CD8-positive, alpha-beta memory T cell (primary cell): ENCODE results near the gene WBP2NL. TPM values are rescaled to one million over a fixed set of nuclear protein-coding genes. Genes with fewer than 3 reads are reported as not detected.
"Not testable (repeated sequence)": the region's sequence is repeated elsewhere in the genome, so short reads cannot be mapped to it uniquely, and the experiment has no call there.

Source experiments
- CTCF ChIA-PET: fragments of 350-600 bp; sonication (Branson Sonifier 250); formaldehyde crosslinking; loops from one replicate; lab custom pipeline; 2021; ENCODE audit warnings: antibody characterized with exemption; lab: Charles Lee
- POLR2A ChIA-PET: fragments of 350-600 bp; sonication (Branson Sonifier 250); formaldehyde crosslinking; loops from one replicate; lab custom pipeline; 2021; ENCODE audit warnings: antibody characterized with exemption; lab: Charles Lee
- DNase-seq, 5 donors: peaks; one replicate each; pipeline versions ENCODE4 v3.0.0 to v3.0.0-alpha.2; 2020 to 2022; ENCODE audit warnings: mixed read lengths in 1 of 5
- H3K27ac ChIP-seq: one replicate; pipeline ENCODE4 v1.7.0; 2013; ENCODE audit warnings: low read depth, mild to moderate bottlenecking, low read length, moderate library complexity
- H3K27me3 ChIP-seq: 2 replicates; pipeline ENCODE4 v1.7.0; 2013; ENCODE audit warnings: low read length, mild to moderate bottlenecking; ENCODE audit not compliant: insufficient read depth, poor library complexity, severe bottlenecking
- H3K36me3 ChIP-seq: 2 replicates; pipeline ENCODE4 v1.7.0; 2013; ENCODE audit warnings: mild to moderate bottlenecking, low read length, moderate library complexity; ENCODE audit not compliant: insufficient read depth
- H3K4me1 ChIP-seq: 2 replicates; pipeline ENCODE4 v1.7.0; 2013; ENCODE audit warnings: mild to moderate bottlenecking, low read length, moderate library complexity; ENCODE audit not compliant: insufficient read depth
- H3K4me3 ChIP-seq: 2 replicates; pipeline ENCODE4 v1.7.0; 2013; ENCODE audit warnings: mild to moderate bottlenecking, low read length
- H3K9me3 ChIP-seq: 2 replicates; pipeline ENCODE4 v1.7.0; 2013; ENCODE audit warnings: mild to moderate bottlenecking, low read length
- H3K27ac Mint-ChIP-seq, 8 donors: one replicate each; pipeline ENCODE4 v1.8.0; 2020 to 2021; ENCODE audit warnings: mixed read lengths in 8 of 8, mild to moderate bottlenecking in 6 of 8, inconsistent platforms in 3 of 8, moderate library complexity in 3 of 8
- H3K27me3 Mint-ChIP-seq, 2 donors: one replicate each; pipeline ENCODE4 v1.8.0; 2020 to 2021; ENCODE audit warnings: mixed read lengths in 2 of 2, mild to moderate bottlenecking in 1 of 2, moderate library complexity in 1 of 2
- H3K36me3 Mint-ChIP-seq, 3 donors: one replicate each; pipeline ENCODE4 v1.8.0; 2020 to 2021; ENCODE audit warnings: mixed read lengths in 3 of 3, inconsistent platforms in 1 of 3, mild to moderate bottlenecking in 1 of 3
- H3K4me1 Mint-ChIP-seq, 3 donors: one replicate each; pipeline ENCODE4 v1.8.0; 2020 to 2021; ENCODE audit warnings: mixed read lengths in 3 of 3, inconsistent platforms in 1 of 3, mild to moderate bottlenecking in 1 of 3
- H3K4me3 Mint-ChIP-seq, 7 donors: one replicate each; pipeline ENCODE4 v1.8.0; 2020 to 2021; ENCODE audit warnings: mixed read lengths in 7 of 7, mild to moderate bottlenecking in 6 of 7, moderate library complexity in 4 of 7, inconsistent platforms in 2 of 7
- H3K9me3 Mint-ChIP-seq, 5 donors: one replicate each; pipeline ENCODE4 v1.8.0; 2020 to 2022; ENCODE audit warnings: mixed read lengths in 5 of 5, mild to moderate bottlenecking in 3 of 5, moderate library complexity in 2 of 5, inconsistent platforms in 1 of 5
- polyA plus RNA-seq: library from polyadenylated mRNA; unstranded; fragments of 300-500 nt; fragmentation: Illumina TruSeq; gene quantifications from one replicate; pipeline ENCODE4 v1.2.3, GENCODE V29; 2021
- total RNA-seq, 2 experiments: library from RNA; stranded (reverse); gene quantifications; one replicate each; pipeline ENCODE4 v1.2.3, GENCODE V29; 2021

Gene WBP2NL, protein sequence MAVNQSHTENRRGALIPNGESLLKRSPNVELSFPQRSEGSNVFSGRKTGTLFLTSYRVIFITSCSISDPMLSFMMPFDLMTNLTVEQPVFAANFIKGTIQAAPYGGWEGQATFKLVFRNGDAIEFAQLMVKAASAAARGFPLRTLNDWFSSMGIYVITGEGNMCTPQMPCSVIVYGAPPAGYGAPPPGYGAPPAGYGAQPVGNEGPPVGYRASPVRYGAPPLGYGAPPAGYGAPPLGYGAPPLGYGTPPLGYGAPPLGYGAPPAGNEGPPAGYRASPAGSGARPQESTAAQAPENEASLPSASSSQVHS
- total RNA-seq = under 1 TPM; 0.66 to 0.82 TPM
- 0.70 TPM for polyA plus RNA-seq

DNA sequence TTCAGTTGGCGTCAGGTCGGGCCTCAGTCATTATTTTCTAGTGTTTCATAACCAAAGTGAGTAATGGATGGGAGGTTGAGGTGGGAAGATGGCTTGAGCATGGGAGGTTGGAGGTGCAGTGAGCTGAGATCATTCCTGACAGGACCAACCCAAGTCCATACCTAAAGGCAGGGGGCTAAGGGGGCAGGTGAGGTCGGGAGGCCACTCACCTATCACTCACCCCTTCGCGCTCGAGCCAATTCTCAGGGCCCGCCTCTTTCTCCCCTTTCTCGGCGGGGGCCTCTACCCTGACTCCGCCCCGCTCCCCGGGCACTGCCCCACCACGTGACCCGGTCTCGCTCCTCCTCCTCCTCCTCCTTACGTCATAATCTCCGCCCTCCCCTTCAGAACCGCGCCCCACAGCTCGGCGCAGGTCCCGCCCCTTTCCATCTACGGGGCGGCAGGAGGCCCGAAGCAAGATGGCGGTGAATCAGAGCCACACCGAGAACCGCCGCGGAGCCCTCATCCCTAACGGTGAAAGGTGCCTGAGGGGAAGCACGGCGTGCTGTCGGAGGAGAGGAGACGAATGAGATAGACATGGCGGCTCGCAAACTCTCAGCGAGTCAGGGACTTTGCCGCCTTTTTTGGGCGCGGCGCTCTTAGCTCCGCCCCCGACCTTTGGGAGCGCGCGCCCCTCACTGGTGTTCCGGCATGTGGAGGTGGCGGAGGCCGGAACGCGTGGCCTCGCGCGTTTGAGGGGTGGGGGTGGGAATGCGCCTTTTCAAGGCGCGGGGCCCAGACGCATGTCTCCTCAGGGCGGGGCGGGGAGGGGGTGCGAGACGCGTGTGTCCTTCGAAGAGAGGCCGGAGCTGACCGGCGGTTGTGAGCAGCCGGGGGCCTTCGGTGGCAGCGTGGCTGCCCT lies at the start of gene WBP2NL:
WBP2NL (plus strand) TSS at position 428 of the 901 bp plus-strand sequence; CDS start at position 459, 31 bp downstream.
- peak; percentile 82 to 92 (median 89) for DNase-seq
- ChIA-PET CTCF (interaction anchor here (1.5 kb wide), 1 partner anchor 93 kb away, joined by 4 read pairs; no protein-coding TSS in a partner anchor), POLR2A (interaction anchor here (0.6 to 1.2 kb wide), 6 partner anchors 52 to 1152 kb away, joined by 3 to 11 read pairs (median 4); partner anchors contain the start of genes CCDC134, CENPM, NDUFA6 and SMDT1)
- no peaks in the 10 kb centered on the region for H3K36me3 ChIP-seq
- H3K4me3 ChIP-seq = peak within 1 kb of the TSS; percentile 71
- Mint-ChIP-seq H3K27ac (peak within 1 kb of the TSS; percentile 43 to 99 (median 98)), H3K4me1 (peaks cover 17 to 21% (median 20%) of the 10 kb centered on the region in 3 donors), H3K36me3 (peaks cover 2 to 6% (median 4%) of the 10 kb centered on the region in 3 donors), H3K4me3 (peak within 1 kb of the TSS; percentile 83 to 99 (median 97)), H3K9me3 (peaks cover 0 to 8% (median 3%) of the 10 kb centered on the region in 5 donors), H3K27me3 (peaks cover 0 to 2% of the 10 kb centered on the region in 2 donors)
- H3K27me3 ChIP-seq = no peaks in the 10 kb centered on the region
- peak within 1 kb of the TSS; percentile 21 for H3K27ac ChIP-seq
- H3K4me1 ChIP-seq = peaks cover 19% of the 10 kb centered on the region
- no peaks in the 10 kb centered on the region for H3K9me3 ChIP-seq

DNA sequence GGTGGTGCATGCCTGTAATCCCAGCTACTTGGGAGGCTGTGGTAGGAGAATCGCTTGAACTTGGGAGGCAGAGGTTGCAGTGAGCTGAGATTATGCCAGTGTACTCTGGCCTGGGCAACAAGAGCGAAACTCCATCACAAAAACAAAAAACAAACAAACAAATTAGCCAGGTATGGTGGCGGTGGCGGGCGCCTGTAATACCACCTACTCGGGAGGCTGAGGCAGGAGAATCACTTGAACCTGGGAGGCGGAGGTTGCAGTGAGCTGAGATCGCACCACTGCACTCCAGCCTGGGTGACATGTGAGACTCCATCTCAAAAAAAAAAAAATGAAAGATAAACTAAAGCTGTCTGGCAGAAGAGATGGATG lies 49.7 kb upstream of the WBP2NL start:
- POLR2A ChIA-PET, H3K27me3 Mint-ChIP-seq, H3K36me3 Mint-ChIP-seq, H3K27me3 ChIP-seq, H3K9me3 Mint-ChIP-seq, H3K27ac ChIP-seq, H3K9me3 ChIP-seq, DNase-seq, H3K36me3 ChIP-seq, H3K27ac Mint-ChIP-seq, H3K4me3 ChIP-seq: not testable (repeated sequence)
- H3K4me1 ChIP-seq = peaks cover 18% of the 10 kb centered on the region
- H3K4me3 Mint-ChIP-seq = peak overlapping the region in 1 of 7 donors; percentile 19
- H3K4me1 Mint-ChIP-seq = peaks cover 8 to 16% (median 10%) of the 10 kb centered on the region in 3 donors
- CTCF ChIA-PET = interaction anchor here (1.6 to 2.9 kb wide), 2 partner anchors 8 to 203 kb away, joined by 5 to 10 read pairs; no protein-coding TSS in a partner anchor

- Histone ChIP-seq H3K4me1 (peaks cover 18% of the 10 kb centered on the region), H3K4me3 (no peak overlapping the region), H3K9me3 (no peaks in the 10 kb centered on the region), H3K27me3 (no peaks in the 10 kb centered on the region), H3K36me3 (no peaks in the 10 kb centered on the region), H3K27ac (no peak overlapping the region)
- CTCF ChIA-PET = interaction anchor here (0.7 to 2.9 kb wide), 4 partner anchors 9 to 647 kb away, joined by 3 to 10 read pairs (median 4); no protein-coding TSS in a partner anchor
- no peak overlapping the region for H3K27ac Mint-ChIP-seq
- H3K4me1 Mint-ChIP-seq = peaks cover 8 to 16% (median 10%) of the 10 kb centered on the region in 3 donors
- H3K36me3 Mint-ChIP-seq = peaks cover 0 to 2% (median 0%) of the 10 kb centered on the region in 3 donors
- peak overlapping the region in 1 of 7 donors; percentile 19 for H3K4me3 Mint-ChIP-seq
- POLR2A ChIA-PET = no interaction called here
- H3K27me3 Mint-ChIP-seq = no peaks in the 10 kb centered on the region
- no peak for DNase-seq
- no peaks in the 10 kb centered on the region for H3K9me3 Mint-ChIP-seq
Measured at GRCh38 chr22:41949297-41949965, 49.2 kb upstream of the WBP2NL start.

- no peaks in the 10 kb centered on the region for H3K36me3 Mint-ChIP-seq
- no peaks in the 10 kb centered on the region for H3K36me3 ChIP-seq
- no peak within 1 kb of the TSS for H3K4me3 ChIP-seq
- no peak for DNase-seq
- H3K9me3 ChIP-seq = no peaks in the 10 kb centered on the region
- H3K4me1 ChIP-seq = peaks cover 8% of the 10 kb centered on the region
- CTCF ChIA-PET = interaction anchor here (0.8 kb wide), 2 partner anchors 11 to 89 kb away, joined by 3 read pairs; no protein-coding TSS in a partner anchor
- peaks cover 0 to 3% (median 2%) of the 10 kb centered on the region in 3 donors for H3K4me1 Mint-ChIP-seq
- peak within 1 kb of the TSS in 1 of 8 donors; percentile 54 for H3K27ac Mint-ChIP-seq
- H3K27me3 Mint-ChIP-seq = no peaks in the 10 kb centered on the region
- H3K4me3 Mint-ChIP-seq = no peak within 1 kb of the TSS
- no peaks in the 10 kb centered on the region for H3K9me3 Mint-ChIP-seq
- POLR2A ChIA-PET = interaction anchor here (1.3 kb wide), 1 partner anchor 11 kb away, joined by 3 read pairs; no protein-coding TSS in a partner anchor
- H3K27me3 ChIP-seq = no peaks in the 10 kb centered on the region
- no peak within 1 kb of the TSS for H3K27ac ChIP-seq
Measured at GRCh38 chr22:41951898-41952474, 46.6 kb upstream of the WBP2NL start, which contains the start of gene SMIM45. Gene SMIM45 (plus strand): TSS chr22:41952150.

GRCh38 chr22:41952713-41953112 lies 45.9 kb upstream of the WBP2NL start:
- Histone ChIP-seq H3K4me3 (no peak overlapping the region), H3K36me3 (no peaks in the 10 kb centered on the region), H3K27ac (no peak overlapping the region), H3K27me3 (no peaks in the 10 kb centered on the region), H3K4me1 (peaks cover under 1% of the 10 kb centered on the region), H3K9me3 (no peaks in the 10 kb centered on the region)
- Mint-ChIP-seq H3K9me3 (no peaks in the 10 kb centered on the region), H3K4me3 (no peak overlapping the region), H3K36me3 (no peaks in the 10 kb centered on the region), H3K27ac (no peak overlapping the region), H3K4me1 (peaks cover 4 to 5% (median 4%) of the 10 kb centered on the region in 3 donors), H3K27me3 (no peaks in the 10 kb centered on the region)
- no peak for DNase-seq
- CTCF ChIA-PET = no interaction called here
- POLR2A ChIA-PET = interaction anchor here (1.3 kb wide), 1 partner anchor 12 kb away, joined by 3 read pairs; no protein-coding TSS in a partner anchor

DNA sequence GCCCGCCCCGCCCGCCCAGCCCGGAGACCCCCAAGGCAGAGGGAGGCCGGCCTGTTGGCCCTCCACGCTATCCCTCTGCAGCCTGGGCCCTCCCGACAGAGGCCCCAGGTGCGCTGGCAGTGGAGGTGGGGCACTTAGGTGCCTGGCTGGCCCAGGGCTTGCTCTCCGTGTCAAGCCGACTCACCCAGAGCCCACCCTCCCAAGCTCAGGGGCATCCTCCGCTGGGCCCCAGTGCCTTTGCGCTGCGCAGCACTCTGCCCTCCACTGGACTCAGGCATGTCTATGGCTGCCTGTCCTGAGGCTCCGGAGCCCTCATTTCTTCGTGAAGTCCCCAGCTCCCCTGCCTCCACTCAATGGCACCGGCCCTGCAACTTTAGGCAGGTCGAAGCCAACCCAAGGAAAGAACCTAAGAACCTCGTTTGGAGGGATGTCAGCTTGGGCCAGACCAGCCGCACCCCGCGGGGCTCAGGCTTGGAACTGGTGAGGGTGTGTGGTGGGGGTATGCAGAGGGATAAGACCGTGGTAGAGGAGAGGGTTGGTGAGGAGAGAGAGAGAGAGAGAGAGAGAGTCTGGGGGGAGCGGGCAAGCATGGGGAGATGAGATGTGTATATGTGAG lies 40.5 kb upstream of the WBP2NL start:
- DNase-seq = no peak
- ChIA-PET POLR2A (no interaction called here), CTCF (interaction anchor here (1.1 to 1.8 kb wide), 3 partner anchors 17 to 261 kb away, joined by 3 to 5 read pairs (median 4); no protein-coding TSS in a partner anchor)
- Histone ChIP-seq H3K36me3 (no peaks in the 10 kb centered on the region), H3K27ac (no peak overlapping the region), H3K27me3 (no peaks in the 10 kb centered on the region), H3K4me3 (no peak overlapping the region), H3K9me3 (no peaks in the 10 kb centered on the region), H3K4me1 (no peaks in the 10 kb centered on the region)
- Mint-ChIP-seq H3K36me3 (no peaks in the 10 kb centered on the region), H3K27ac (no peak overlapping the region), H3K4me1 (peaks cover 3 to 5% (median 4%) of the 10 kb centered on the region in 3 donors), H3K9me3 (no peaks in the 10 kb centered on the region), H3K4me3 (peak overlapping the region in 1 of 7 donors; percentile 9), H3K27me3 (no peaks in the 10 kb centered on the region)
